Neuronal stem cell (in vitro differentiated cells): ENCODE results near the gene RUBCNL.
A peak's percentile ranks its signal among the peaks of the same experiment; 100 is the strongest.

Experiments used
- DNase-seq: peaks from one replicate; pipeline ENCODE4 v3.0.0-alpha.2; 2013; ENCODE audit warnings: low spot score
- H2AFZ ChIP-seq: one replicate; pipeline ENCODE4 v1.6.1; 2013; ENCODE audit warnings: mild to moderate bottlenecking, low read length, inconsistent platforms
- H2AK5ac ChIP-seq: 2 replicates; pipeline ENCODE4 v1.6.1; 2013; ENCODE audit warnings: low read depth, mild to moderate bottlenecking, inconsistent platforms, low read length, moderate library complexity, mixed read lengths
- H2BK120ac ChIP-seq: 2 replicates; pipeline ENCODE4 v1.6.1; 2013; ENCODE audit warnings: low read depth, mild to moderate bottlenecking, inconsistent platforms, low read length, moderate library complexity, mixed read lengths
- H2BK12ac ChIP-seq: one replicate; pipeline ENCODE4 v1.6.1; 2013; ENCODE audit warnings: low read length, inconsistent platforms
- H2BK15ac ChIP-seq: 2 replicates; pipeline ENCODE4 v1.6.1; 2013; ENCODE audit warnings: mild to moderate bottlenecking, low read length, inconsistent platforms, mixed read lengths
- H2BK5ac ChIP-seq: one replicate; pipeline ENCODE4 v1.6.1; 2013; ENCODE audit warnings: inconsistent platforms, mild to moderate bottlenecking, low read length, moderate library complexity
- H3K14ac ChIP-seq: one replicate; pipeline ENCODE4 v1.6.1; 2013; ENCODE audit warnings: low read length, inconsistent platforms
- H3K18ac ChIP-seq: 2 replicates; pipeline ENCODE4 v1.6.1; 2013; ENCODE audit warnings: low read length, inconsistent platforms
- H3K23ac ChIP-seq: 2 replicates; pipeline ENCODE4 v1.6.1; 2013; ENCODE audit warnings: low read depth, mild to moderate bottlenecking, mixed read lengths, low read length, inconsistent platforms; ENCODE audit not compliant: poor library complexity
- H3K27ac ChIP-seq: replicated peaks from 3 replicates; pipeline ENCODE4 v1.5.1; 2013; ENCODE audit warnings: low read length, inconsistent platforms
- H3K27me3 ChIP-seq, 3 experiments: 2 replicates each; pipeline ENCODE4 v1.6.1; 2013; ENCODE audit warnings: low read length in 3 of 3, mild to moderate bottlenecking in 2 of 3, inconsistent platforms in 1 of 3, low read depth in 1 of 3, mixed read lengths in 1 of 3, moderate library complexity in 1 of 3; ENCODE audit not compliant: control insufficient read depth in 3 of 3, insufficient read depth in 3 of 3
- H3K36me3 ChIP-seq, 2 donors: replicated peaks in 1 of 2; 2 replicates each; pipeline ENCODE4 v1.6.1; 2013; ENCODE audit warnings: low read length in 2 of 2; ENCODE audit not compliant: control insufficient read depth in 2 of 2, insufficient read depth in 2 of 2
- H3K4ac ChIP-seq: 2 replicates; pipeline ENCODE4 v1.6.1; 2013; ENCODE audit warnings: inconsistent platforms, mild to moderate bottlenecking, low read length, moderate library complexity
- H3K4me1 ChIP-seq, 2 donors: 1 replicate in 1 of 2; 2 replicates in 1 of 2; pipeline ENCODE4 v1.6.1; 2013; ENCODE audit warnings: low read length in 2 of 2, low read depth in 1 of 2; ENCODE audit not compliant: control insufficient read depth in 2 of 2, insufficient read depth in 1 of 2
- H3K4me2 ChIP-seq: one replicate; pipeline ENCODE4 v1.6.1; 2013; ENCODE audit warnings: mild to moderate bottlenecking, low read length, inconsistent platforms; ENCODE audit not compliant: insufficient read depth, poor library complexity, severe bottlenecking
- H3K4me3 ChIP-seq, 2 donors: 2 replicates each; pipeline ENCODE4 v1.5.1; 2013; ENCODE audit warnings: low read length in 2 of 2, mild to moderate bottlenecking in 2 of 2, inconsistent platforms in 1 of 2, moderate library complexity in 1 of 2
- H3K79me1 ChIP-seq: one replicate; pipeline ENCODE4 v1.6.1; 2013; ENCODE audit warnings: low read depth, mild to moderate bottlenecking, inconsistent platforms, low read length, moderate library complexity
- H3K9ac ChIP-seq: one replicate; pipeline ENCODE4 v1.6.1; 2013; ENCODE audit warnings: mild to moderate bottlenecking, low read depth, low read length, inconsistent platforms; ENCODE audit not compliant: poor library complexity
- H3K9me3 ChIP-seq, 2 donors: replicated peaks in 1 of 2; 2 replicates each; pipeline versions ENCODE3 to v1.6.1; 2013; ENCODE audit warnings: low read length in 2 of 2, mild to moderate bottlenecking in 2 of 2, inconsistent platforms in 1 of 2, low read depth in 1 of 2, mixed read lengths in 1 of 2, moderate library complexity in 1 of 2; ENCODE audit not compliant: control insufficient read depth in 2 of 2, insufficient read depth in 1 of 2
- H4K8ac ChIP-seq: one replicate; pipeline ENCODE4 v1.6.1; 2013; ENCODE audit warnings: low read depth, mild to moderate bottlenecking, inconsistent platforms, low read length, moderate library complexity
- H4K91ac ChIP-seq: one replicate; pipeline ENCODE4 v1.6.1; 2013; ENCODE audit warnings: low read length, low read depth, mild to moderate bottlenecking, inconsistent platforms; ENCODE audit not compliant: poor library complexity
- WGBS, 2 donors: extraction: QIAGEN DNeasy Blood & Tissue Kit; methylation state at CpG; one replicate each; pipeline ENCODE4 v1.1.7; 2013; ENCODE audit warnings: missing lambda C conversion rate in 2 of 2, mixed read lengths in 1 of 2; ENCODE audit not compliant: insufficient read length in 2 of 2, insufficient replicate concordance in 1 of 2; ENCODE audit errors: extremely low coverage in 2 of 2; 5-methylcytosine and 5-hydroxymethylcytosine counted together

RUBCNL gene

DNA sequence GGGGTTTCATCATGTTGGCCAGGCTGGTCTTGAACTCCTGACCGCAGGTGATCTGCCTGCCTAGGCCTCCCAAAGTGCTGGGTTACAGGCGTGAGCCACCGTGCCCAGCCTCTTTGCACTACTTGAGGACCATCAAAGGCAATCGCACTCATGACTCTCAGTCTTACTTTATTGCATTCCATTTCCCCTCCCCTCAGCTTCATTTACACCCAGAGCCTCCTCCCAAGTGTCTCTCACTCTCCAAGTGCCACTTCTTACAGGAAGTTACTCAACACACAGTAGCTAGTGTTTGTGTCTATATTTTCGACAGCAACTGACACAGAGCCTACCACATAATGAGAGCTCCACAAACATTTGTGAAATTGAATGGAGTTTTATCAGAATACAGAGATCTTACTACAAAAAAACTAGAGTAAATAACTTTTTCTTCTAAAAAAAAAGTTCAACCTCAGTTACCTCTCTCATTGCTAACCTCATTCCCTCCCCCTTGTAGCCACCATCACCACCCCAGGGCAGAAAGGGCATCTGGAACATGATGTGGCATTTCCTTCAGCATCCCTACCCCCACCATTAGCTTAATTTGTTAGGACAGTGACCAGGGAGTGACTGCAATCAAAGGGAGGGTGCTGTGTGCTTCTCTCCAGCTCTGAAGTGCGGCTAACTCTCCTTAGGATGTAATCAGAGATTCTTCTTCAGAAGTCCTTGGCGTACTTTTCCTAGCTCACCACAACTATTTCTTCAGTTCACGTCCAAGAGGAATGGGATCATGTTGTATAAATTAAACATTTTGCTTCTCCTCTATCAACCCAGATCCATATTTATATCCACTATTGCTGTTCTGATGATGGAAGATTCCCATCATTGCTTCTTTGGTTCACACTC, 17.0 kb upstream of the RUBCNL start:
- DNase-seq = no peak
- no CpG with 5 or more reads among the region's 8 CpGs for WGBS, 2 donors

DNA sequence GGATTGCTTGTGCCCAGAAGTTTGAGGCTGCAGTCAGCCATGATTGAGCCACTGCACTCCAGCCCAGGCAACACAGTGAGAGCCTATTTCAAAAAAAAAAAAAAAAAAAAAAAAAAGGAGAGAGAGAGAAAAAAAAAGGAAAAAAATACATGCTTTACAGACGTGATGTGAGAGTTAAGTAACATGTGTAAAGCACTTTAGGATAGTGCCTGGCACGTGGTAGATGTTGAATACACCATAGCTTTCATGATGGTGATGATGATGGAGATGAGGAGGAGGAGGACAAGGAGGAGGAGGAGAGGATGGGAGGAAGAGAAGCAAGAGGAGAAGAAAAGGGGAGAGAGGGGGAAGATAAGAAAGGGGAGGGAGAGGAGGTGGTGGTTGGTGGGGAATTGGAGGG, 15.1 kb upstream of the RUBCNL start:
- H3K23ac ChIP-seq = no peak overlapping the region
- no peak overlapping the region for H3K27ac ChIP-seq
- H2BK15ac ChIP-seq = no peak overlapping the region
- no peaks in the 10 kb centered on the region for H3K79me1 ChIP-seq
- H2BK5ac ChIP-seq = no peak overlapping the region
- H2AK5ac ChIP-seq = no peak overlapping the region
- peaks cover 5 to 9% of the 10 kb centered on the region in 2 donors for H3K9me3 ChIP-seq
- DNase-seq = no peak
- no peaks in the 10 kb centered on the region for H3K36me3 ChIP-seq
- no peak overlapping the region for H2AFZ ChIP-seq
- no peak overlapping the region for H3K4me3 ChIP-seq
- peaks cover 0 to 11% (median 0%) of the 10 kb centered on the region in 3 experiments for H3K27me3 ChIP-seq
- H2BK120ac ChIP-seq = no peak overlapping the region
- no peak overlapping the region for H3K14ac ChIP-seq
- WGBS, 2 donors = no CpG with 5 or more reads among the region's 2 CpGs
- H3K4ac ChIP-seq = no peak overlapping the region
- H3K4me1 ChIP-seq = peaks cover 0 to 2% of the 10 kb centered on the region in 2 donors
- H3K18ac ChIP-seq = no peak overlapping the region
- peak overlapping the region; percentile 17 for H4K8ac ChIP-seq
- H2BK12ac ChIP-seq = no peak overlapping the region
- H3K4me2 ChIP-seq = no peak overlapping the region
- no peak overlapping the region for H4K91ac ChIP-seq
- no peak overlapping the region for H3K9ac ChIP-seq

More for the DNA sequence above, 17.0 kb upstream of the RUBCNL start:
- H2BK12ac ChIP-seq = no peak overlapping the region
- no peak overlapping the region for H4K8ac ChIP-seq
- H4K91ac ChIP-seq = no peak overlapping the region
- no peak overlapping the region for H3K23ac ChIP-seq
- no peaks in the 10 kb centered on the region for H3K79me1 ChIP-seq
- H3K36me3 ChIP-seq = no peaks in the 10 kb centered on the region
- no peak overlapping the region for H3K4me3 ChIP-seq
- H3K9ac ChIP-seq = no peak overlapping the region
- H3K27ac ChIP-seq = no peak overlapping the region
- no peak overlapping the region for H3K14ac ChIP-seq
- no peak overlapping the region for H2BK5ac ChIP-seq
- no peak overlapping the region for H2AK5ac ChIP-seq
- no peak overlapping the region for H3K18ac ChIP-seq
- H2BK120ac ChIP-seq = no peak overlapping the region
- peaks cover 0 to 11% (median 0%) of the 10 kb centered on the region in 3 experiments for H3K27me3 ChIP-seq
- no peak overlapping the region for H2AFZ ChIP-seq
- no peak overlapping the region for H3K4ac ChIP-seq
- no peak overlapping the region for H3K4me2 ChIP-seq
- H2BK15ac ChIP-seq = no peak overlapping the region
- H3K4me1 ChIP-seq = no peaks in the 10 kb centered on the region
- H3K9me3 ChIP-seq = peaks cover 5 to 9% of the 10 kb centered on the region in 2 donors

DNA sequence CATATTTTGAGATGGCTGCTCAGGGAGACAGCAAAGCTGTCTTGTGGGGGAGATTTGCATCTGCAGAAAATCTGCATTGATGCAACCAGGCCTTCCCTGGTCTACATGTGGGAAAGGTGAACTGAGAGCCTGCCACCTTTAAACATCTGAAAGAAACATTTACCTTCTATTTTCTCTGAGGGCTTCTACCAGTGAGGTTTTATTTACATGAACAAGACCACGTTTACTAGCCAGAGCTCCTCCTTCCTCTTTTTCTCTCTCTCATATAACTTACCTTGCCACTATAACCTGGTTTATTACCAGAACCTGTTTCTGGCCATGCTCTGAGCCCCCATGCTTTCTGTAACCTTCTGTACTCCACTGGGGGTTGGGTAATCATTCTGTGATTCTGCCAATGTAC, 14.4 kb upstream of the RUBCNL start:
- H2BK120ac ChIP-seq = no peak overlapping the region
- no peak overlapping the region for H2BK12ac ChIP-seq
- no CpG with 5 or more reads among the region's 1 CpG for WGBS, 2 donors
- H3K4me3 ChIP-seq = no peak overlapping the region
- peaks cover 0 to 2% of the 10 kb centered on the region in 2 donors for H3K4me1 ChIP-seq
- H4K8ac ChIP-seq = no peak overlapping the region
- no peak overlapping the region for H3K18ac ChIP-seq
- H3K14ac ChIP-seq = no peak overlapping the region
- H3K9me3 ChIP-seq = peaks cover 5 to 9% of the 10 kb centered on the region in 2 donors
- H3K4ac ChIP-seq = no peak overlapping the region
- no peaks in the 10 kb centered on the region for H3K36me3 ChIP-seq
- no peak overlapping the region for H3K23ac ChIP-seq
- no peak overlapping the region for H4K91ac ChIP-seq
- H2BK5ac ChIP-seq = no peak overlapping the region
- H2AK5ac ChIP-seq = no peak overlapping the region
- no peaks in the 10 kb centered on the region for H3K79me1 ChIP-seq
- no peak overlapping the region for H3K9ac ChIP-seq
- H3K4me2 ChIP-seq = no peak overlapping the region
- H3K27me3 ChIP-seq = peaks cover 0 to 11% (median 0%) of the 10 kb centered on the region in 3 experiments
- H2BK15ac ChIP-seq = no peak overlapping the region
- H2AFZ ChIP-seq = no peak overlapping the region
- H3K27ac ChIP-seq = no peak overlapping the region
- no peak for DNase-seq

DNA sequence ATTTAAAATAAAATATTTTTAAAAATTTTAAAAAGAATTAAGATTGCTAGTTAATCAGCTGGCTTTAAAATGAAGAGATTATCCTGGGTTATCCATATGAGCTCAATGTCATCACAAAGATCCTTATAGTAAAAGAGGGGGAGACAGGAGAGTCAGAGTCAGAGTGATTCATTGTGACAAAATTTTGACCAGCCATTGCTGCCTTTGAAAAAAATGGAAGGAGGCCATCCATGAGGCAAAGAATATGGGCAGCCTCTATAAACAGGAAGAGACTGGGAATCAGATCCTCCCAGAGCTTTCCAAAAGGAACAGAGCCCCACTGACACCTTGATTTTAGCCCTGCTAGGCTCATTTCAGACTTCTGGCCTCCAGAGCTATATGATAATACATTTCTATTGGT, 9.3 kb upstream of the RUBCNL start:
- Histone ChIP-seq H3K4me2 (no peak overlapping the region), H3K79me1 (no peaks in the 10 kb centered on the region), H2BK15ac (no peak overlapping the region), H3K4me1 (peaks cover 0 to 2% of the 10 kb centered on the region in 2 donors), H3K27me3 (peaks cover 0 to under 1% (median 0%) of the 10 kb centered on the region in 3 experiments), H3K14ac (no peak overlapping the region), H3K27ac (no peak overlapping the region), H3K4me3 (no peak overlapping the region), H3K23ac (no peak overlapping the region), H2BK120ac (no peak overlapping the region), H3K18ac (no peak overlapping the region), H3K4ac (no peak overlapping the region), H2BK5ac (no peak overlapping the region), H2BK12ac (no peak overlapping the region), H2AK5ac (no peak overlapping the region), H4K91ac (no peak overlapping the region), H3K9ac (no peak overlapping the region), H3K36me3 (no peaks in the 10 kb centered on the region), H4K8ac (no peak overlapping the region), H2AFZ (no peak overlapping the region), H3K9me3 (no peaks in the 10 kb centered on the region)
- no peak for DNase-seq
